SH-SY5Y (cell line): Measurements from ENCODE around the gene RAG1.

ENCODE experiments used
- GATA2 ChIP-seq: IDR thresholded peaks from 2 replicates; pipeline ENCODE4 v1.6.1; 2011; ENCODE audit warnings: mild to moderate bottlenecking, low read depth, low read length
- GATA3 ChIP-seq: IDR thresholded peaks from 2 replicates; pipeline ENCODE4 v1.6.1; 2011; ENCODE audit warnings: low read depth, mild to moderate bottlenecking, low read length, moderate library complexity

RAG1 gene

GRCh38 chr11:36577373-36577772 lies 9.6 kb downstream of the RAG1 start:
- TF ChIP-seq GATA2 (no peak), GATA3 (no peak)

DNA sequence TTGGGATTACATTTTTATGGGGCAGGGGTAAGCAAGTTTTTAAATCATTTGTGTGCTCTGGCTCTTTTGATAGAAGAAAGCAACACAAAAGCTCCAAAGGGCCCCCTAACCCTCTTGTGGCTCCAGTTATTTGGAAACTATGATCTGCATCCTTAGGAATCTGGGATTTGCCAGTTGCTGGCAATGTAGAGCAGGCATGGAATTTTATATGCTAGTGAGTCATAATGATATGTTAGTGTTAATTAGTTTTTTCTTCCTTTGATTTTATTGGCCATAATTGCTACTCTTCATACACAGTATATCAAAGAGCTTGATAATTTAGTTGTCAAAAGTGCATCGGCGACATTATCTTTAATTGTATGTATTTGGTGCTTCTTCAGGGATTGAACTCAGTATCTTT lies 10.1 kb downstream of the RAG1 start:
- no peak for TF ChIP-seq GATA3

DNA sequence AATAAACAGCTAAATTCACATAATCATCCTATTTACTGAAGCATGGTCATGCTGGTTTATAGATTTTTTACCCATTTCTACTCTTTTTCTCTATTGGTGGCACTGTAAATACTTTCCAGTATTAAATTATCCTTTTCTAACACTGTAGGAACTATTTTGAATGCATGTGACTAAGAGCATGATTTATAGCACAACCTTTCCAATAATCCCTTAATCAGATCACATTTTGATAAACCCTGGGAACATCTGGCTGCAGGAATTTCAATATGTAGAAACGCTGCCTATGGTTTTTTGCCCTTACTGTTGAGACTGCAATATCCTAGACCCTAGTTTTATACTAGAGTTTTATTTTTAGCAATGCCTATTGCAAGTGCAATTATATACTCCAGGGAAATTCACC lies 10.7 kb downstream of the RAG1 start:
- TF ChIP-seq GATA3 (peak; percentile 42; the same call in 1 of the 2 replicates), GATA2 (peak; percentile 19; the same call in 1 of the 2 replicates)

GRCh38 chr11:36581536-36581935 lies 13.7 kb downstream of the RAG1 start:
- no peak for TF ChIP-seq GATA2
- no peak for TF ChIP-seq GATA3

GRCh38 chr11:36583667-36584066 lies 15.9 kb downstream of the RAG1 start:
- no peak for TF ChIP-seq GATA3
- no peak for TF ChIP-seq GATA2

DNA sequence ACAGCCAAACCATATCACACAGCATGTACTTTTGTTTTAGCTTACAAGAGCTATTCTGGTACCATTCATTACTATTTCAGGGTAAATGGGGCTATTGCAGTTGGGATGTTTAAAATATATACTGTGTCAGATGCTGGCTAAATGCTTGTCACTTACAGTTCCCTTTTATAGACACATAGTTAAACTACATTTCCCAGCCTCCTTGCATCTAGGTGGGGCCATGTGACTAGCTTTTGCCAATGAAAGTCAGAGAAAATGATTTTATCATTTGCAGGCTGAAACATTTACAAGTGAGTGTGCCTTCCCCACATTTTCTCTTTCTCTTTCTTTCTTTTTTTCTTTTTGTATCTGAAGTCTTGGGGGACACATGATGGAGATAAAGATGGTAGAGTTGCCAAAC lies 18.7 kb downstream of the RAG1 start:
- no peak for TF ChIP-seq GATA2
- TF ChIP-seq GATA3: no peak

DNA sequence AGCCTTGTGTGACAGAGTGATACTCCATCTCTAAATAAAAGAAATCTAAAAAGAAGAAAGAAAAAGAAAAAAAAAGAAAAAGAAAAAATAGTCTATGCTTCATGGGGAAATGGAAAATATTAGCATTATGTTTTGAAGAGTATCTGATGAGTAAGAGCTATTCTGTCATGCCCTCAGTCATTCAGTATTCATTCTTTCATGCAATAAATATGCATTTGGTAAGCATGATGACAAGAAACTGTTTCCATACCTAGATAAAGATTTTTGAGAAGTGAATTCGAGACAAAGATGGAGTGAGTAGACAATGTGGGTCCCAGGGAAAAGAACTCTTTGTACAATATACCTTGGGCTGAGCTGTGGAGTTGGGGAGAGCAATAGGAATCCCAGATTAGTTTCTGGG lies 20.3 kb downstream of the RAG1 start:
- TF ChIP-seq GATA3 (no peak), GATA2 (no peak)

- peak; percentile 41; the same call in 1 of the 2 replicates for TF ChIP-seq GATA3
- peak; percentile 41; the same call in 1 of the 2 replicates for TF ChIP-seq GATA2
Observed at GRCh38 chr11:36590513-36590912, 22.7 kb downstream of the RAG1 start.

GRCh38 chr11:36591433-36591832 lies 23.6 kb downstream of the RAG1 start:
- TF ChIP-seq GATA3 (no peak), GATA2 (no peak)

DNA sequence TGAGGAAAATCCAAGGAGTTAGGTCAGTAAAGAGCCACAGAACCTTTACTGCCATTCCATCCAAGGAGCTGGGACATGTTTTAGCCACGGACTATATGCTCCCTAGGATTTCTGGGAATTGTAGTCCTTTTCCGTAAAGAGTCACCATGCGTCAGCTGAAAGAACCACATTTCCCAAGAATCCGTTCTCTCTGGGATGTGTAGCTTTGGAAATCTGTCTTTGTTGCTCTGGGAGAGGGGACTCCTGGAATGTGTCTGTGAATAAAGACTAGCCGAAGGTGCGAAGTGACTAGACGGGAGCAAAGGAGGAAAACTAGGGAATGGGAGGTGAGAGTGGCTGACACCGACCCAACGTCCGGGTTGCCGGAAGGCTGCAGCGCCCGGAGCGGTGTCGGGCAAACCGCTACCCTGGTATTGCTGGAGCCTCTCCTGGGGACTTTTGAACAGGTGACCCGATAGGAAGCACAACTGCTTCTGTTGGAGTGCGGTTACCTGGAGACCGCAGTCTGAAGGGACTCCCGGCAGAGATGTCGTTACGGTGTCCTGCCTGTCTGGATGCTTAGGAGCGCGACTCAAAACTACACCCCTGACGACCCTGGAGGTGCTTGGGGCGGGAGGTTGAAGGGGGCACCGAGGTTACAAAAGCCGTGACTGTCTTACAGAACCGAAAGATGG lies 26.6 kb downstream of the RAG1 start, which contains the start of gene IFTAP:
Gene IFTAP, plus strand, starts transcription at position 187 of the 674 bp plus-strand sequence. CDS start 15,602 bp downstream, outside the sequence.
- TF ChIP-seq GATA2 (no peak), GATA3 (no peak)

DNA sequence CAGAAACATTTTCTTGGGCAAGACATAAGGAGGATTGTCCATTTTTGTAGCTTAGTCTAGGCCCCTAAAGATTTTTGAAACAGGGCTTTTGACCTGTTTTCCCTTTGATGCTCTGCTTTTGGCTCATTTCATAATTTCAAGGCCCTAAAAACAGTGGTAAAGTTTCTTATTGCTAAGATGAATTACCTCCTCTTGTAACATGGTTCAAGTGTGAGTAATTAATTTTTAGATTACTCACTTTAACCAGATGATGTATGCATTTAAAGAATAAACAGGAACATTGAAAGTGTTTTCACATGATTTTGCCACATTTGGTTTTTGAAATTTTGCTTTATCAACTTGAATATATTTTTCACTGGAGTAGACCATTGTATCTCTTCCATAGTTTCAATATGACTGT lies 29.1 kb downstream of the RAG1 start:
- TF ChIP-seq GATA2 (no peak), GATA3 (no peak)

DNA sequence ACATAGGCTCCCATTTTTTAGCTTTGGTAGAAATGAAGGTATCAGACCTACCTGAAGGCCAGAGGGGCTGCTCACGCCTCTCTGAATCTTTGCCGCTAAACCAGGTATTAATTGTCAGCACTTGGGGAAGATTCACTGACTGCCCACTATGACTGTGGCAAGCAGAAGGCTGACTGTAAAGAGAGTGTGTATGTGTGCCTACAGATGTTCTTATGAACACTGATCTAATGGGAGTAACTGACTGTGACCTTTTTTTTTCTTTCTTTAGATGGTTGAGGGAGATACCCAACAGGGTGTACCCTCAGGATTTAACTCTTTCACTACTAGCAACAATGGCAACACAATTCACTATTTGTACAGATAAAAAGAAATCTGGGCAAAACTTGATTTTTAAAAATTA lies 30.2 kb downstream of the RAG1 start, which contains the start of gene RAG2:
Gene RAG2, minus strand, starts transcription at position 186 of the 400 bp plus-strand sequence. CDS start 4,068 bp downstream, outside the sequence.
- TF ChIP-seq GATA2 (no peak), GATA3 (no peak)

DNA sequence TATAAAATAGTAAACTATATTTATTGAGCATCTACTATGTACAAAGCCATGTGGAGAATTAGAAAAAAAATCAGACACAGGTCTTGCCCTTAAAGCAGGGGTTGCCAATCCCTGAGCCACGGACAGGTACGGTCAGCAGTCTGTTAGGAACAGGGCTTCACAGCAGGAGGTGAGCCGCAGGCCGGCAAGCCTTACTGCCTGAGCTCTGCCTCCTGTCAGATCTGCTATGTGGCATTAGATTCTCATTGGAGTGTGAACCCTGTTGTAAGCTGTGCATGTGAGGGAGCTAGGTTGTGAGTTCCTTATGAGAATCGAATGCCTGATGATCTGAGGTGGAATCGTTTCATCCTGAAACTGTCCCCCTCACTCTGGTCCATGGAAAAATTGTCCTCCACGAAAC lies 32.4 kb downstream of the RAG1 start:
- TF ChIP-seq GATA3: no peak
- no peak for TF ChIP-seq GATA2

GRCh38 chr11:36601155-36601554 lies 33.3 kb downstream of the RAG1 start:
- TF ChIP-seq GATA2: no peak
- TF ChIP-seq GATA3: no peak

DNA sequence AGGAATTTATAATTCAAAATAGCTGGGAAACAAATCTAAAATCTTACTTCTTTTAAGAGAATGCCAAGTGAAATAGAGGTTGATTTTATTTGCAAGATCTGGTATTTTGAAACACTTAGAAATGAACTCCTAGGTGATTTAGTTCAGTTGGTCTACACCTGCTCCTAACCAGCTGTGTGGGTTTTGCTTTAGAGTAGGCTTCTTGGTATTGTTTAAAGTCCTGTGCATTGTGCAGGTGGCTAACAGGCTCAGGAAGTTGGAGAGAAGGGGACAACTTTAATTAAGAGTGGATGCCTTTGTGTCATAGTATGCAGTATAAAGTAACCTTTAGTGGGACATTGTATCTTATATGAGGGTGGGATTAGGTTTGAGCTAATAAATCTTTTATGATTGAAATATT lies 34.3 kb downstream of the RAG1 start:
- TF ChIP-seq GATA2: no peak
- TF ChIP-seq GATA3: no peak
